Rectal smooth muscle tissue (tissue), 1 donor: ENCODE data around the gene CACNA1G.

Experiments
- H3K27ac ChIP-seq: one replicate; pipeline ENCODE4 v1.7.0; 2013; ENCODE audit warnings: low read depth, low read length, inconsistent platforms
- H3K27me3 ChIP-seq: one replicate; pipeline ENCODE4 v1.7.0; 2013; ENCODE audit warnings: low read length; ENCODE audit not compliant: control insufficient read depth, insufficient read depth
- H3K36me3 ChIP-seq: one replicate; pipeline ENCODE4 v1.7.0; 2013; ENCODE audit warnings: low read length; ENCODE audit not compliant: control insufficient read depth, insufficient read depth
- H3K4me1 ChIP-seq: one replicate; pipeline ENCODE4 v1.7.0; 2013; ENCODE audit warnings: low read length; ENCODE audit not compliant: control insufficient read depth, insufficient read depth
- H3K4me3 ChIP-seq: one replicate; pipeline ENCODE4 v1.7.0; 2013; ENCODE audit warnings: low read length
- H3K9ac ChIP-seq: one replicate; pipeline ENCODE4 v1.7.0; 2013; ENCODE audit warnings: low read length

Gene CACNA1G

DNA sequence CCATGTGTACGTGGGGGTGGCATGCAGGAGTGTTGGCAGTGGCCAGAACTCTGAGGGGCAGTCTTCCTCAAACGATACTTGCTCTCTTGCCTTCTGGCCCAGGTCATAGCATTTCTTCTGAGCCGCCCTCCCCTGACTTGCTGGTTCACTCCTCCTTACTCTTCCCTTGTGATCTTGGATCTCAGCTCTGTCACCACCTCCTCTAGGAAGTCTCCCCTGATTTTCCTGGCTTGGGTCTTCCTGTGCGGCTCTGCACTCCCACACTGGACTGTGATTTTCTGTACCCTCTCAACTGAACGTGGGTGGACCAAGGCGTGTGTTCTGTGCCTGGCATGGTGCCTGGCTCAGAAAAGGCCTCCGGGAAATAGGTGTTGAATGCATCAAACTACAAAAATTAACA lies 25.1 kb upstream of the CACNA1G start:
- H3K9ac ChIP-seq = no peak overlapping the region
- H3K4me1 ChIP-seq = peaks cover 5% of the 10 kb centered on the region
- H3K4me3 ChIP-seq = no peak overlapping the region

DNA sequence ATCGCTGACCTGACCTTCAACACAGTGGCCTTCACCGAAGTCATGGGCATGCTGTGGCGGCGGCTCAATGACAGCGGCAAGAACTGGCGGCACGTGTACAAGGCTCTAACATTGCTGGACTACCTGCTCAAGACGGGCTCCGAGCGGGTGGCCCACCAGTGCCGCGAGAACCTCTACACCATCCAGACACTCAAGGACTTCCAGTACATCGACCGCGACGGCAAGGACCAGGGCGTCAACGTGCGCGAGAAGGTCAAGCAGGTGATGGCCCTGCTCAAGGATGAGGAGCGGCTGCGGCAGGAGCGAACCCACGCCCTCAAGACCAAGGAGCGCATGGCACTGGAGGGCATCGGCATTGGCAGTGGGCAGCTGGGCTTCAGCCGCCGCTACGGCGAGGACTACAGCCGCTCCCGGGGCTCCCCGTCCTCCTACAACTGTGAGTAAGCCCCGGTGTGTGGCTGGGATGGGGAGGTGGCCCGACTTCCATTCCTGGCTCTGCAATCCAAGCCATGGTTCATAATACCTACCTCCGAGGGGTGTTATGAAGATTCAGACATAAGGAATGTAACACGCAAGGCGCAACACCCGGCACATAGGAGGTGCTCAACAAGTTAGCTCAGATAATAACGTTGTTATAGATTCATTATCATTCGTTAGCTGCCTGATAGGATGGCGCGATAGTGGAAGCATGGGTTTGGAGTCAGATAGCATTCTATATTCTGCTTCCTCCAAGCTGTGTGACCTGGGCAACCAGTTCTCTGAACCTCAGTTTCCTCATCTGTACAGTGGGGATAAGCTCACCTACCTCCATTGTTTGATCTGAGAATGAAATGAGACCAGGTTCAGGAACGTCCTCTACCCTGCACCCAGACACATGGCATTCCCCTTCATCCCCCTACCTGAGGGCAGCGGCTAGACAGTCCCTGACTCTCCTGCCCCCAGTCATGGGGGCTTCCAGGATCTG lies 23.6 kb upstream of the CACNA1G start:
- Histone ChIP-seq H3K27me3 (peaks cover 11% of the 10 kb centered on the region), H3K4me3 (no peak overlapping the region), H3K4me1 (peaks cover 9% of the 10 kb centered on the region), H3K36me3 (no peaks in the 10 kb centered on the region), H3K27ac (no peak overlapping the region), H3K9ac (no peak overlapping the region)

More for the DNA sequence above, 25.1 kb upstream of the CACNA1G start:
- peaks cover 17% of the 10 kb centered on the region for H3K27me3 ChIP-seq
- no peaks in the 10 kb centered on the region for H3K36me3 ChIP-seq
- no peak overlapping the region for H3K27ac ChIP-seq

DNA sequence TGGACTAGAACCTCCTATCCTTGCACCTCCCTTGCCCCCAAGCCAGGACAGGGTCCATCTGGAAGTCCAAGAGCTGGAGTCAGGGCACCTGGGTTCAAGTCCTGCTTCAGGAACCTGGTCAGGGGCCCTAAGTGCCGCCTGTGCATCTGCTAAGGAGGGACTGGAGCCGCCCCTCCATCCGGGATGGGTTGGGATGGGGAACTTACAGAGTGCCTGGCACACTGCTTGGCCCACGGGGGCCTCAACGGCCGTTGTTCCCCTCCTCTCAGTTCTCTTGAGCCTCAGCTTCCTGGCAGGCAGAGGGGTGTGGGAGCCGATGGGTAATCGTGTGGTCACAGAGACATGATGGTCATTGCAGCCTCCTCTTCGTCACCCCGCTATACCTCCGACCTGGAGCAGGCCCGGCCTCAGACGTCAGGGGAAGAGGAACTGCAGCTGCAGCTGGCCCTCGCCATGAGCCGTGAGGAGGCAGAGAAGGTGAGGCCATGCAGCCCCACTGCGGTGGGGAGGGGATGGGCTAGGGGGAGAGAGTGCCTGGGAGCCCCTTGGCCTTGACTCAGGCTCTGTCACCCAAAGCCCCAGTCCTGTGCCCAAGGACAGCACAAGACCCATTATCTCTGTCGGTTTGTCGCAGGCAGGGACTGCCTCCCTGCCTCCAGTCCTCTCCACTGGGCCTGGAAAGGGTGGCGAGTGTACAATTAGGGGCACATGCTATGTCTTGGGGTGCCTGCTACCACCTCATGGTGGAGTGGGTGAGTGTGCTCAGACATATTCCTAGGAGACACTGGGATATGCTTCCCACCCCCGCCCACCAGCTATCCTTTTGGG lies 22.6 kb upstream of the CACNA1G start:
- Histone ChIP-seq H3K27me3 (peaks cover 7% of the 10 kb centered on the region), H3K4me3 (no peak overlapping the region), H3K9ac (no peak overlapping the region)

DNA sequence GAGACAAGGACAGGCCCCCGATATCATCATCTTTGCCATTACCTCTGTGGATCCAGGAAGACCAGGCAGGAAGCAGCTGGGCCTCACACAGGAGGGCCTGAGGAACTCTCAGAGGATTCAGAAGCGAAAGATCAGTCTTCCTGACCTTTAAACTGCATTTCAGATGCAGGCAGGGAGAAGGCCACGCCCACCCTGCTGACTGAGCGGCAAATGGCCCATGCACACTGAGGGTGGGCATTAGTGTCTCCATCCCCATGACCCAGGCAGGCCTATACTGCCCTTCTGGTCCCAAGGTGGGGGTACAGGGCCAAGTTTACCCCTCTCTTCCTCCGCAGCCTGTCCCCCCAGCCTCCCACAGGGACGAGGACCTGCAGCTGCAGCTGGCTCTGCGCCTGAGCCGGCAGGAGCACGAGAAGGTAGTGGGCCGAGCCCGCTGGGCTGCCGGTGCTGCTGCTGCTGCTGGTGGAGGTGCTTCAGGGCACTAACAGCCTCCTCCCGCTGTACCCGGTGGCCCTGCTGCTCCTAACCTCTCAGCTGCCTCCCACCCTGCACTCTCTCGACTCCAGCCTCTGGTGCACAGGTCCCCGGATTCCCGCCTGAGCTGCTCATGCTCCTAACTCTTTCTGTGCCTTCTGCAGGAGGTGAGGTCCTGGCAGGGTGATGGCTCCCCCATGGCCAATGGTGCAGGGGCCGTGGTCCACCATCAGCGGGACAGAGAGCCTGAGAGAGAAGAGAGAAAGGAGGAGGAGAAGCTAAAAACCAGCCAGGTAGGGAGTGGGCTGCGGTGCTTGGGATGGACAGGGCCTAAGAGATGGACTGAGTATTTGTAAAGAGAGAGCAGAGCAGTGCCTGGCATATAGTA lies 21.7 kb upstream of the CACNA1G start:
- no peaks in the 10 kb centered on the region for H3K27me3 ChIP-seq
- no peak overlapping the region for H3K4me3 ChIP-seq
- no peak overlapping the region for H3K9ac ChIP-seq
- peaks cover 5% of the 10 kb centered on the region for H3K4me1 ChIP-seq
- H3K27ac ChIP-seq = no peak overlapping the region
- H3K36me3 ChIP-seq = no peaks in the 10 kb centered on the region

More for the DNA sequence above, 22.6 kb upstream of the CACNA1G start:
- Histone ChIP-seq H3K36me3 (no peaks in the 10 kb centered on the region), H3K4me1 (peaks cover 9% of the 10 kb centered on the region), H3K27ac (no peak overlapping the region)

DNA sequence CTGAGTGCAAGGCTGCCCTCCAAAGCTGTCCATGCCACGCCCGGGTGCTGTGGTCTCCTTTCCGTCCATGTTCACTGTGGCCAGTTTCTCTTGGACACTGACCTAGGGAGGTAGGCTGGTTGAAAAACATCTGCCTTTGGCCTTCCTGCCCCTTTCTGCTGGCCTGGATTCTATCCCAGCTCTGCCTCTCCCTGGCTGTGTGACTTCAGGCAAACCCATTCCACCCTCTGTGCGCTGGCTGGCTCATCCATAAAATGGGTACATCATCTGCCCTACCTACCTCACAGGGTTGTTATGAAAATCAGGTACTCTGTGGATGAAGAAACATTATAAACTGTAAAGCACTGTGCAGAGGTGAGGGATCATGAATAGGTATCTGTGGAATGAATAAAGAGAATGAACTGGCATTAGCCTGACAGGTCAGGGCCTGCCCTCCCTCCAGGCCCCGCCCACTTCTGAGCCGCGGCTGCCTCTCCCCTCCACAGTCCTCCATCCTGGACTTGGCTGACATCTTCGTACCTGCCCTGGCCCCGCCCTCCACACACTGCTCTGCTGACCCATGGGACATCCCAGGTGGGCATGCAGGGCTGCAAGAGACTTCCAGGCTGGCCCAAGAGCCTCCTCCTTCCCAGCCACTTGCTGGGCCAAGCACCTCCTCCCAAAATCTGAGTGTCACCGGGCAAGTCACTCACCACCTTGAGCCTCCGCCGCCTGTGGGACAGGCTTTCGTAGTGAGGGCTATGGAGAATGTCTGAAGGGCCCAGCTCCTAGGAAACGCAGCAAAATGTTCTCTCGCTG lies 20.6 kb upstream of the CACNA1G start:
- no peak overlapping the region for H3K9ac ChIP-seq

DNA sequence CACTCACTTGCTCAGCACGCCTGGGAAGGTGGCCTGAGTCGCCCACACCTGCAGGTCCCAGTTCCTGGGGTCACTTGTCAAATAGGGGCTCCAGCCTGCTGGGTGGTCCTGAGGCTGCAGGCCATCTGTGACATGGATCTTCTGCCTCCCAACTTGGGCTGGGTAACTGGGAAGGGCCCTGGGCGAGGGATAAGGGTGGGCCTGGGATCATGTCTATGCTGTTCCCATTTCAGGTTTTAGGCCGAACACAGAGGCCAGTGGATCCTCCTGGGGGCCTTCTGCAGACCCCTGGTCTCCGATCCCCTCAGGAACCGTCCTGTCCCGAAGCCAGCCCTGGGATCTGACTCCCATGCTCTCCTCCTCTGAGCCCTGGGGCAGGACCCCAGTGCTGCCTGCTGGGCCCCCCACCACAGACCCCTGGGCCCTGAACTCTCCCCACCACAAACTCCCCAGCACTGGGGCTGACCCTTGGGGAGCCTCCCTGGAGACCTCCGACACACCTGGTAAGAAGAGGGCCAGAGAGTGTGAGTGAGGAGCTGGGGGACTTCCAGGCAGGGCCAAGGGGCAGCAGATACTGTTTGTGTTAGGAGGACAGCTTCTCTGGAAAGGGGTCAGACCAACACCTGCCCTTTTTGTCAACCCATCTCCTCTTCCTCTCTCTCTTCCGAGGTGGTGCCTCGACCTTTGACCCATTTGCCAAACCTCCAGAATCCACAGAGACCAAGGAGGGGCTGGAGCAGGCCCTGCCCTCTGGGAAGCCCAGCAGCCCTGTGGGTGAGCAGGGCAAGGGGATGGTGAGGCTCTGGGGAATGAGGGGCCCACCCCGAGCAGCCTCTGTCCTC lies 19.7 kb upstream of the CACNA1G start:
- Histone ChIP-seq H3K36me3 (no peaks in the 10 kb centered on the region), H3K27ac (no peak overlapping the region), H3K4me3 (peak overlapping the region; percentile 76), H3K4me1 (peaks cover 4% of the 10 kb centered on the region), H3K27me3 (no peaks in the 10 kb centered on the region), H3K9ac (no peak overlapping the region)

More for the DNA sequence above, 20.6 kb upstream of the CACNA1G start:
- H3K4me3 ChIP-seq = no peak overlapping the region
- peaks cover 4% of the 10 kb centered on the region for H3K4me1 ChIP-seq
- H3K27ac ChIP-seq = no peak overlapping the region
- H3K27me3 ChIP-seq = no peaks in the 10 kb centered on the region
- no peaks in the 10 kb centered on the region for H3K36me3 ChIP-seq

DNA sequence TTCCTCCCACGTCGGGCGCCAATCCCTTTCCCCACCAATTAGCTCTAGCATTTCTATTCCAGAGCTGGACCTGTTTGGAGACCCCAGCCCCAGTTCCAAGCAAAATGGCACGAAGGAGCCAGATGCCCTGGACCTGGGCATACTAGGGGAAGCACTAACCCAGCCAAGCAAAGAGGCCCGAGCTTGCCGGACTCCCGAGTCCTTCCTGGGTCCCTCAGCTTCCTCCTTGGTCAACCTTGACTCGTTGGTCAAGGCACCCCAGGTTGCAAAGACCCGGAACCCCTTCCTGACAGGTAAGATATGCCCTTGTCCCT lies 19.2 kb upstream of the CACNA1G start:
- no peaks in the 10 kb centered on the region for H3K36me3 ChIP-seq
- peak overlapping the region; percentile 8 for H3K9ac ChIP-seq
- H3K4me1 ChIP-seq = peaks cover 4% of the 10 kb centered on the region
- H3K27ac ChIP-seq = peak overlapping the region; percentile 59
- no peaks in the 10 kb centered on the region for H3K27me3 ChIP-seq
- H3K4me3 ChIP-seq = peak overlapping the region; percentile 76

DNA sequence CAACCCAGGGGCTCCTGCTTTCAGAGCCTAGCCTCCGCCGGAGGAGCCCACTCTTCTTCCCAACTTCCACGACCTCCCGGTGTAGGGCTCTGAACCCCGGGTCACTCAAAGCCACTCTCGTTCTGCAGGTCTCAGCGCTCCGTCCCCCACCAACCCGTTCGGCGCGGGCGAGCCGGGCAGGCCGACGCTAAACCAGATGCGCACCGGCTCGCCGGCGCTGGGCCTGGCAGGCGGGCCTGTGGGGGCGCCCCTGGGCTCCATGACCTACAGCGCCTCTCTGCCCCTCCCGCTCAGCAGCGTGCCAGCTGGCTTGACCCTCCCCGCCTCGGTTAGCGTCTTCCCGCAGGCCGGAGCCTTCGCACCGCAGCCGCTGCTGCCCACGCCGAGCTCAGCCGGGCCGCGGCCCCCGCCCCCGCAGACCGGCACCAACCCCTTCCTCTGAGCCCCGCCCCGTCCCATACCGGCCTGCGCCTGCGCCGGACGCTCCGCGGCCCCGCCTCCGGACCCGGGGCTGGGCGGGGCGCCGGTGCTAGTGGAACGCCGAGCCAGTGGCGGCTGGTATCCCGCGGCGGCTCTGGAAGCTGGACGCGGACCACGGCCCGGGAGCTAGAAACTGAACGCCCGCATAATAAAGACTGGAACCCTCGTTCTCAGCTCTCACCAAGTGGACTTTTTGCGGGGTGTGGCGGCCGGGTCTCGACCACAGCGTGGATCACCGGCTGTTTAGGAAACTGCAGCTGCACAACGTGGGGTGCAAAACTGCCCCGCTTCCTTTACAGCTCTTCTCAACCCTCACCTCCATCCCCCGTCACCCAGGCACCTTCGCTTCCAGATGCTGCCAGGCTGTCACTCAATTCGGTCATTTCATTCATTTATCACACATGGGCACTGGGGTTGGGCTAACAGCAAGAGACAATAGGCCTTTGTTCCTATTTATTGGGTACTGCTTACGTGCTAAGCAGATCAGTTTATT lies 18.5 kb upstream of the CACNA1G start:
- H3K36me3 ChIP-seq = no peaks in the 10 kb centered on the region
- peak overlapping the region; percentile 8 for H3K9ac ChIP-seq
- peaks cover 4% of the 10 kb centered on the region for H3K4me1 ChIP-seq
- peak overlapping the region; percentile 76 for H3K4me3 ChIP-seq
- H3K27me3 ChIP-seq = no peaks in the 10 kb centered on the region
- H3K27ac ChIP-seq = peak overlapping the region; percentile 59

DNA sequence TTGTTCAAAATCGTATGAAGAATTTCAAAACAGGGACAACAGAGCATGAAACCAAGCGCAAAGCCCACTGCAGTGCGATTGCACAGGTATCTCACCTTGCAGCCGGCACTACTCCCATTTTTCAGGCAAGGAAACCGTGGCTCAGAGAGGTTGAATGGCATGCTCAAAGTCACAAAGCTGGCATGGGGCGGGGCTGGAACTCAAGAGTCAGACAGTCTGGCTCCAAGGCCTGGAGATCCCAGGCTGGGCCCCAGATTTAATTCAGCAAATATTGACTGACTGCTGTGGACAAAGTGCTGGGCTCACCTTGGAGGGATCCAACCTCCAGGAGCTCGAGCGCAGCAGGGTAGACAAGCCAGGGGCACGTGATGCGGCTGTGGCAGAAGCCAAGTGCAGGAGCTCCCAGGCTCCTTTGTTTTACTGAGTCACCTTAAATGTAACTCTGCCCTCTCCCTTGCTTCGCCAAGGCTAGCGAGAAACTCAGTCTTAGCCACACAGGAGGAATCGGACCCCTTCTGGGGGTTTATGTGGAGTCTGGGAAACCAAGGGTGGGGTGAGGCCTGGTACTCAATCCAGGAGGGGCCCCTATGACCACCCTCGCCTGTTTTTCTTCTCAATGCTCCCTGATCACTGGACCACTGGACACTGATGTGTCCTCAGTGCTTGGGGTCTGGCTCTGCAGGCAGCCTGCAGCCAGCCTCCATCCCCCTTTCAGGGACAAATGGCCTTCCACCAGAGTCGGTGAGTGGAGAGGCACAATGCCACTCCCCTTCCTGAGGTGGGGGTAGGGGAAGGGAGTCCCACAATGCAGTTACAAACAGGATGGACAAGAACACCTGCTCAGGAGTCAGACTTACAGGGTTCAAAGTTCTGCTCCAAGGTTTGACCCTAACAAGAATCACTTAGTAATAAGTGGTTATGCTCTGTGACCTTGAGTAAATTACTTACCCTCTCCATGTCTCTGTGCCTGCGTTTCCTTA lies 17.4 kb upstream of the CACNA1G start:
- Histone ChIP-seq H3K27ac (no peak overlapping the region), H3K4me1 (peaks cover 9% of the 10 kb centered on the region), H3K9ac (no peak overlapping the region), H3K36me3 (no peaks in the 10 kb centered on the region), H3K27me3 (no peaks in the 10 kb centered on the region), H3K4me3 (no peak overlapping the region)
